Upper lobe of left lung (tissue), 4 donors: ENCODE results near the gene GALNT3.
A peak's percentile ranks its signal among the peaks of the same experiment; 100 is the strongest.

ENCODE experiments used
- CTCF ChIP-seq, 6 experiments: fragments of 450-650 bp in 4 of 6; fragments of 200-600 bp in 2 of 6; sonication (generic) in 2 of 6; IDR thresholded peaks; one replicate each; pipeline ENCODE4 v1.5.1; 2016 to 2019; ENCODE audit warnings: antibody characterized with exemption in 6 of 6
- EP300 ChIP-seq, 4 donors: sonication (generic); formaldehyde crosslinking; IDR thresholded peaks; one replicate each; pipeline ENCODE4 v1.5.1; 2017; ENCODE audit warnings: antibody characterized with exemption in 4 of 4, control low read depth in 2 of 4
- POLR2A ChIP-seq, 4 donors: fragments of 450-650 bp; IDR thresholded peaks; one replicate each; pipeline ENCODE4 v1.5.1; 2016 to 2017; ENCODE audit warnings: antibody characterized with exemption in 4 of 4, mild to moderate bottlenecking in 2 of 4
- POLR2AphosphoS5 ChIP-seq, 2 donors: sonication (generic); formaldehyde crosslinking; IDR thresholded peaks; one replicate each; pipeline ENCODE4 v1.5.1; 2017; ENCODE audit warnings: antibody characterized with exemption in 2 of 2

- TF ChIP-seq CTCF (IDR thresholded peaks at IDR 0.05) = peak in 2 of 6 experiments; percentile 6 to 17
- no peak for TF ChIP-seq EP300 (IDR thresholded peaks at IDR 0.05)
- no peak for TF ChIP-seq POLR2AphosphoS5 (IDR thresholded peaks at IDR 0.05)
- no peak for TF ChIP-seq POLR2A (IDR thresholded peaks at IDR 0.05)
These were observed 15.2 kb downstream of the GALNT3 start for GRCh38 chr2:165778653-165779451.
